Measurements from ENCODE around the gene KIF2A. TPM values are rescaled to one million over a fixed set of nuclear protein-coding genes. Genes with fewer than 3 reads are reported as not detected.

Gene KIF2A
- total and polyA plus RNA-seq, 2 of the 4 experiments (the other 2 are of a cell fraction): 23.6 to 37.3 TPM

- Histone ChIP-seq H3K23ac (ENCODE audit: low read depth, low read length) (no peak overlapping the region), H3K9me3 (ENCODE audit: control insufficient read depth, insufficient read depth, low read length) (no peaks in the 10 kb centered on the region), H3K79me1 (ENCODE audit: low read depth in 1 of 2, low read length in 2 of 2) (peaks cover 27 to 38% of the 10 kb centered on the region in 2 experiments), H3K27ac (ENCODE audit: insufficient read depth, low read length) (no peak overlapping the region), H4K91ac (ENCODE audit: insufficient read depth, low read depth, low read length) (no peak overlapping the region), H2BK20ac (ENCODE audit: low read depth, low read length) (no peak overlapping the region), H3K36me3 (ENCODE audit: control insufficient read depth, insufficient read depth, low read length) (no peaks in the 10 kb centered on the region; the same call in 1 of the 2 replicates), H3K4ac (ENCODE audit: low read depth, low read length) (no peak overlapping the region), H4K20me1 (ENCODE audit: insufficient read depth, low read length) (peaks cover 20% of the 10 kb centered on the region), H3K4me3 (ENCODE audit: insufficient read depth, low read depth, low read length) (no peak overlapping the region), H3K14ac (replicated peaks; ENCODE audit: low read depth, low read length) (no peak overlapping the region), H2AK5ac (ENCODE audit: low read depth, low read length) (no peak overlapping the region), H2AFZ (replicated peaks; ENCODE audit: low read length, poor library complexity) (no peak overlapping the region), H2AK9ac (replicated peaks; ENCODE audit: low read depth, low read length, poor library complexity) (no peak overlapping the region), H3K56ac (ENCODE audit: extremely low read depth, insufficient read depth, low read length) (no peak overlapping the region), H3K9me1 (ENCODE audit: insufficient read depth, low read length) (peaks cover 9% of the 10 kb centered on the region), H3K4me2 (ENCODE audit: low read depth, low read length) (no peak overlapping the region), H4K8ac (ENCODE audit: low read depth in 2 of 2, low read length in 2 of 2) (no peak overlapping the region), H4K5ac (ENCODE audit: low read depth, low read length) (no peak overlapping the region), H2BK5ac (ENCODE audit: low read depth, low read length, poor library complexity, severe bottlenecking) (no peak overlapping the region), H3K4me1 (ENCODE audit: control insufficient read depth, insufficient read depth, low read length) (no peaks in the 10 kb centered on the region), H3K18ac (ENCODE audit: low read depth, low read length) (no peak overlapping the region), H3K27me3 (ENCODE audit: control insufficient read depth, insufficient read depth, low read length) (no peaks in the 10 kb centered on the region), H2BK120ac (ENCODE audit: low read depth, low read length) (no peak overlapping the region), H3K9ac (ENCODE audit: low read depth, low read length) (no peak overlapping the region), H2BK15ac (ENCODE audit: low read depth, low read length) (no peak overlapping the region)
- TF ChIP-seq MAFK (IDR thresholded peaks at IDR 0.05; ENCODE audit: low read depth, low read length): no peak
- TF ChIP-seq CTCF (conservative IDR thresholded peaks at IDR 0.05; ENCODE audit: low read depth, low read length): no peak
- TF ChIP-seq RAD21 (IDR thresholded peaks at IDR 0.05; ENCODE audit: low read length): no peak
- TF ChIP-seq RCOR1 (IDR thresholded peaks at IDR 0.05; ENCODE audit: insufficient replicate concordance, low read length): no peak
- no peak for TF ChIP-seq BHLHE40 (IDR thresholded peaks at IDR 0.05; ENCODE audit: low read depth, low read length)
- no peak for TF ChIP-seq MXI1 (IDR thresholded peaks at IDR 0.05; ENCODE audit: borderline replicate concordance, low read depth, low read length)
- no peak for TF ChIP-seq SMC3 (IDR thresholded peaks at IDR 0.05; ENCODE audit: low read depth, low read length)
- TF ChIP-seq CEBPB (IDR thresholded peaks at IDR 0.05; ENCODE audit: low read depth, low read length): no peak
- TF ChIP-seq USF2 (IDR thresholded peaks at IDR 0.05; ENCODE audit: low read depth, low read length): no peak
- no peak for TF ChIP-seq CHD1 (IDR thresholded peaks at IDR 0.05; ENCODE audit: low read depth, low read length)
- no TSS peak for BruUV-seq (replicated peaks)
- dilution Hi-C loops (cut with HindIII; ENCODE audit: low sequenced_read_pairs, unreplicated experiment): no loop called here
- no CpG with 5 or more reads among the region's 2 CpGs for WGBS, 2 experiments (ENCODE audit: extremely low coverage in 2 of 2, insufficient read length in 1 of 2)
- intact Hi-C loops (cut with micrococcal nuclease): no loop called here
- DNase-seq (no peak), ATAC-seq (ENCODE audit: low read depth) (no peak)
- in situ Hi-C loops (cut with MboI; ENCODE audit: low sequenced_read_pairs): no loop called here
- ChIA-PET CTCF (interaction anchor here (1.1 kb wide), 1 partner anchor 52 kb away, joined by 3 read pairs; no protein-coding TSS in a partner anchor), POLR2A (ENCODE audit: unreplicated experiment) (no interaction called here)
Measured at GRCh38 chr5:62342476-62342837, 36.5 kb downstream of the KIF2A start.

Measured in IMR-90 (cell line).